GM19455 (cell line): Measurements from ENCODE around the gene SLC34A3.
A peak's percentile ranks its signal among the peaks of the same experiment; 100 is the strongest.

Experiments used
- ATAC-seq: cut with Tn5 transposase; IDR thresholded peaks from one replicate; pipeline ENCODE4 v1.9.1; 2021; ENCODE audit not compliant: unreplicated experiment

SLC34A3 gene

DNA sequence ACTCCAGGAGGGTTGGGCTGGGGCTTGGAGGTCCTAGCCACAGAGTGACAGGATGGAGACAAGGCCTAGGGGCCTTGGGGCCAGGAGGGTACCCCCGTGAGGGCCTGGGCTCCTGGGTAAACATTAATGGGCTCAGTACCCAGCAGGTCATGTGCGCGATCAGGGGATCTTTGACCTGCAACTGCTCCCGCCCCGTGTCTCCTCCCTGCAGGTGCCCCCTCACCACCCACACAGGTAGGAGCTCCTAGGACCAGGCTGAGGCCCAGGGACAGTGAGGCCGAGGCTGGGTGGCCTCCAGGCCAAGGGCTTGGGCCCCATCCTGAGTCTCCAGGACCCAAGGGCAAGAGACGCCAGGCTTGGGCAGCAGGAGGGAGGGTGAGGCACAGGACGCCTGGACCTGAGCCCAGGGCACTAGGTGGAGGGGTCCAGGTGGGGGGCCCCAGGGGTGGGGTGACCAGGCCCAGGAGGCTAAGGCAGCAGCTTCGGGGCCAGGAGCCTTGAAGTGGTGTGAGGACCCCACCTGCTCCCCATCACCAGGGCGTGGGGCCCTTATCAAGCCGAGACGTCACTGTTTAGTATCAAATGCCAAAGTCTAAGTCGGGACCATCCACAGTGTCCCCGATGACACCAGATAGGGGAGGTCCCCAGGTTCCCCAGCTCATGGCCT lies at the start of gene SLC34A3:
SLC34A3 (plus strand) TSS at position 197 of the 667 bp plus-strand sequence. CDS start 802 bp downstream, outside the sequence.
- ATAC-seq: no peak

- no peak for ATAC-seq
Measured at GRCh38 chr9:137181680-137182079, 49.0 kb upstream of the SLC34A3 start.

- no peak for ATAC-seq
Measured at GRCh38 chr9:137182836-137183235, 47.9 kb upstream of the SLC34A3 start.

- no peak for ATAC-seq
Measured at GRCh38 chr9:137183980-137184595, 46.6 kb upstream of the SLC34A3 start.

- ATAC-seq: no peak
Measured at GRCh38 chr9:137184881-137185660, 45.6 kb upstream of the SLC34A3 start.

DNA sequence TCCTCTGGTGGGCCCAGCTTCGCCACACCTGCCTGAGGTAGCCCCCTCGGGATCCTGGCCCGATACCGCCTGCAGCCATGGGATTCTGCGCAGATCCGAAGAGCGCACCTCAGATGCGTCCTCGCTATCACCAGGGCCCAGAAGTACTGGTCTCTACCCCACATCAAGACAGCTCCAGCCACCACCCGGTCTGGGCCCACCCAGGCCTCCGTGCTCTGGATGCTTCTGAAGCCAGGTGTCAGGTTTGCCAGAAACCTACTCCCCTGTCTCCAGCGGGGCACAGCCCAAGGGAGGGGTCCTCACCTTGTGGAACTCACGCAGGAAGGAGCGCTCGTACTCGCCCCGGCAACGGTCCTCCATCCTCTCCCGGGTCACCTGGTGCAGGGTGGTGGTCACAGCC lies 44.8 kb upstream of the SLC34A3 start:
- no peak for ATAC-seq

DNA sequence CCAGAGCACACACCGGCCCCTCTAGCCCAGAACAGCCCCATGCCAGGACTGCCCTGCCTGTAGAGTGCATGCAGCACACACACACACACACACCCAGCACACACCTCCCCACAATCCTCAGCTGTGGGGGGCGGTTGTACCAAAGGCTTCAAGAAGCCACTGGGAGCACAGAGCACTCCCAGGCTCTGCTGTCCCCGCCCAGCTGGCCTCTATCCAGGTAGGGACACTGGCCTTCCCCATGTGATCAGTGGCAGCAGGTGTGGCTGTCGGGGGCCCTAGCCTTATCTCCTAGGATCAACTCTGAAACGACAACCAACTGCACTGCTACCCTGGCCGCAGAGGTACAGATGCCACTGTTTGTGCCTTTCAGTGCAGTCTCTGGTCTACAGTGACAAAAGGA lies 44.3 kb upstream of the SLC34A3 start:
- ATAC-seq: no peak

- no peak for ATAC-seq
Measured at GRCh38 chr9:137187386-137187785, 43.3 kb upstream of the SLC34A3 start.

GRCh38 chr9:137188086-137188489 lies 42.6 kb upstream of the SLC34A3 start:
- peak; percentile 4 for ATAC-seq

GRCh38 chr9:137188490-137189296 lies 42.0 kb upstream of the SLC34A3 start, which contains the start of the genes ANAPC2 and SSNA1:
Gene ANAPC2 (minus strand): TSS chr9:137188560. CDS start chr9:137188532, 28 bp downstream.
Gene SSNA1 (plus strand): TSS chr9:137188676. CDS start chr9:137188727, 51 bp downstream.
- peak; percentile 74 for ATAC-seq

GRCh38 chr9:137189297-137190295 lies 41.1 kb upstream of the SLC34A3 start:
- no peak for ATAC-seq

DNA sequence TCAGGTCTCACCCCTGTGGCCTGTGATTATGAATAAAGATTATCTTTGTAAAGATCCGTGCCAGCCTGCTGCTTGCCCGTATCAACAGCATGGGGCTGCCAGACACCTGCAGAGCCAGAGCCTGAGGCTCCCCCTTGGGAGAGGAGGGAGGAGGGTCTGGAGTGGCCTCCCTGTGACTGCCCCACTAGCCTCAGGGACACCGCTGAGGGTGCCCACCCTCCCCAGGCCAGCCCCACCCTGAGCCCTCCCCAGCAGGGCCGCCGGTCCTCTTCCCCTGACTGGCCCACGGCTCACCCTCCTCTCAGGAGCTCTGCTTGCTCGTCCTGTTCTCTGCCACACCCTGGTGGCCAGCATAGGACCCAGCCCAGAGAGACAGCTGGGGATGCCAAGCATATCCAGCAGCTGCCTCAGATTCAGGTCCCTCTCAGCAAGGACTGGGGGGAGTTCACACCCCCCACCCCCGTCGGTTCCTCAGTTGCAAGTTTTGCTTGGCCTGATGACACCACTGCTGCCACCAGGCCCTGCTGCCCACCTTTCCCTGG lies 40.3 kb upstream of the SLC34A3 start:
- no peak for ATAC-seq

DNA sequence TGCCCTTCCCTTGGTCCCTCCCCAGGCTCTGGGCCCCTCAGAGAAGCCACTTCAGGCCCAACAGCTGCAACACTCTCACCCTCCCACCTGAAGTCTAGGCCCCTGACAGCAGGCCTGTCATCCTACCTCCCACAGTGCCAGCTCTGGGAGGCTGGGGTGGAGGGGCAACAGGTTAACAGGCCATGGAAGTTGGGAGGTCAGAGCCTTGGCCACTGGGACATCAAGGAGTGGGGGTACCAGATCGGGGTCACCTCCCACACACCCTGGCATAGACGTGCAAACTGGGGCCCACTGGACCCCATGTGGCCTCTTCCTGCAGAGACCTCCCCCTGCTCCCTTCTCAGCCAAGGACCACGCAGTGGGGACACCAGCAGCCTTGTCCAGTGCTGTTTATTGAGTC lies 39.5 kb upstream of the SLC34A3 start:
- ATAC-seq: no peak

DNA sequence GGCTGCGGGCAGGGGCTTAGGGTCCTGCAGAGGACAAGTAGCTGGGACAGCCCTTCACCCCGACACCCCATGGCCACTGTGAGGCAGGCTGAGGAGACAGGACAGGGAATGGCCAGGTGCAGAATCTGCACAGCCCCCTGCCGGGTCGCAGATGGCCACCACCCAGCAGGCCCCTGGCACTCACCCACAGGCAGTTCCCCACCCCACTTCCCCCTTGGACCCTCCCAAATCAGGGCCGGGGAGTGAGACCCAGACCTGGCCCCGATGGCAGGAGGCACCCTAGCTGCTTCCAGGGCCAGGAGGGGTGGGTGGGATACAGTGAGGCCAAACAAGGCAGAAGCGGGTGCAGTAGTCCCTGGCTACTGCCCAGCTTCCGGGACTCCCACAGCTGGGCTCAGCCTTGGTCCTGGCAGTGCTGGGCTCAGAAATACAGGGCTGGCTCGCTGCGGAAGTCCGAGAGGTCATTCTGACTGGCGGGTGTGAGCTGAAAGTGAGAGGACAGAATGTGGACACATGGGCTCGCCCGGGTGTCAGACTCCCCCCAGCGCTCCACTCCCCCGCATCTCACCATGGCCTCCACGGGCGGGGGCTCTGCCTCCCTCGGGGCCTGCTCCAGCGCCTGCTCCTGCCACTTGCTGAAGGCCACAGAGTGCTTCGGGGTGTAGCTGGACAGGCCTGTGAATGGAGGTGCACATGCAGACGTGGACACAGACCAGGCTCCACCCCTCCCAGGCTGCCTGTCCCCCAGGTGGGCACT lies 38.8 kb upstream of the SLC34A3 start:
- no peak for ATAC-seq

- ATAC-seq: no peak
Measured at GRCh38 chr9:137192448-137192780, 38.3 kb upstream of the SLC34A3 start.

GRCh38 chr9:137192859-137193258 lies 37.8 kb upstream of the SLC34A3 start:
- no peak for ATAC-seq

DNA sequence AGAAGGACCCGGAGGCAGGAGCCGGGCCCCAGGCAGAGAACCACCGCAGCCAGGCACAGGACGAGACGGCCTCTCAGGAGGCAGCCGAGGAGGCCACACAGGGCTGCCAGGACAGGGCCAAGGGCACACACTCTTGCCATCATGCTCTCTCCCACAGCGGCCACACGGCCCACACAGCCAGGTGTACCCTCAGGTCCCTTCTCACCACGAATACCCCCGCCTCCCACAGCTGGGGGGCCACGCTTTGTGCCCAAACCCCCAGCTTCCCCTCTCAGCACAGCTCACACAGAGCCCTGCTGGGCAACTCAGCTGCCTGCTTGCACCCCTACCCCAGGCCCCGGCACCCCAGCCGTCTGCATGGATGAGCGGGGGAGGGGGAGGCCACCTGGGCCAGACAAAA lies 36.9 kb upstream of the SLC34A3 start:
- ATAC-seq: no peak

GRCh38 chr9:137194388-137194787 lies 36.3 kb upstream of the SLC34A3 start:
- ATAC-seq: no peak

- no peak for ATAC-seq
Measured at GRCh38 chr9:137194909-137195308, 35.8 kb upstream of the SLC34A3 start.
